ENCODE results near the gene ARID1A.

DNA sequence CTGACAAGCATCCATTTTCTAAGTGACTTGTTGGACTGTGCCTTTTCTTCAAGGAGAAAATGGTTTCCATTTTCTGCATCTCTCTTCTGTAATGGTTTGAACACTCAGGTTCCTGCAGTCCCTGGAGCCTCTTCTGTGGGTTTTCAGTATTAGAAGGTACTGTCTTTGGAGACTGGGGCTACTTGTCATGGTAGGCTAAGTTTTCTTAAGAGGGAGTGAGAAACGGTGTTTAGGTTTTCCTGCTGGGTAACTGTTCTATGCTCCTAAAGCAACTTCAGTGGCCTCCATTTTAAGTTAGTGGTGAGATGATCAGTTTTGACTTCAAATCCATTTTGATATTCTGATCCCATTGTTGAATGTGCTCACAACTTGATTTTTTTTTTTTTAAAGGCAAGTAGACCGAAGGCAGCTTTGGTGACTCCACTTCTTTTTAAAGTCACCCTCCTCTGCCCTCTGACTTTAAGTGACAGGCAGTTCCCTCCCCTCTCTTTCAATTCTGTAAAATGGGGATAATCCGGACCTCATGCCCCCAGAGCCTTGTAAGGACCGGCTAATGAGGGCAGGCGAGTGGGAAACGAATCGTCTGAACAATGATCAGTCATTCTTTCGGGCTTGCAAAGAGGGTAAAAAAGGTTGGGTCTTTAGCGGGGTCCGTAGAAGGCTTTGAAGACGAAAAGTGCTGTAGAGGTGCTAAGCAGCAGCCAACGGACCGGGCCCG lies 1.0 kb upstream of the ARID1A start:
- TF ChIP-seq EZH2 (IDR thresholded peaks at IDR 0.05; ENCODE audit: borderline replicate concordance, low read depth, low read length, severe bottlenecking) = no peak
- TF ChIP-seq, protein P1, sequence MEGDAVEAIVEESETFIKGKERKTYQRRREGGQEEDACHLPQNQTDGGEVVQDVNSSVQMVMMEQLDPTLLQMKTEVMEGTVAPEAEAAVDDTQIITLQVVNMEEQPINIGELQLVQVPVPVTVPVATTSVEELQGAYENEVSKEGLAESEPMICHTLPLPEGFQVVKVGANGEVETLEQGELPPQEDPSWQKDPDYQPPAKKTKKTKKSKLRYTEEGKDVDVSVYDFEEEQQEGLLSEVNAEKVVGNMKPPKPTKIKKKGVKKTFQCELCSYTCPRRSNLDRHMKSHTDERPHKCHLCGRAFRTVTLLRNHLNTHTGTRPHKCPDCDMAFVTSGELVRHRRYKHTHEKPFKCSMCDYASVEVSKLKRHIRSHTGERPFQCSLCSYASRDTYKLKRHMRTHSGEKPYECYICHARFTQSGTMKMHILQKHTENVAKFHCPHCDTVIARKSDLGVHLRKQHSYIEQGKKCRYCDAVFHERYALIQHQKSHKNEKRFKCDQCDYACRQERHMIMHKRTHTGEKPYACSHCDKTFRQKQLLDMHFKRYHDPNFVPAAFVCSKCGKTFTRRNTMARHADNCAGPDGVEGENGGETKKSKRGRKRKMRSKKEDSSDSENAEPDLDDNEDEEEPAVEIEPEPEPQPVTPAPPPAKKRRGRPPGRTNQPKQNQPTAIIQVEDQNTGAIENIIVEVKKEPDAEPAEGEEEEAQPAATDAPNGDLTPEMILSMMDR (IDR thresholded peaks at IDR 0.05; ENCODE audit: borderline replicate concordance, extremely low read depth, low read length, poor library complexity, severe bottlenecking) = no peak
